GM11168 (cell line): ENCODE results near the gene INO80E.

ENCODE experiments used
- in situ Hi-C: fragments of 300-500 bp; cut with MboI; formaldehyde crosslinking; loops from one replicate; pipeline ENCODE4 v1.12.0; 2022; ENCODE audit warnings: low sequenced_read_pairs; ENCODE audit not compliant: unreplicated experiment

INO80E gene

GRCh38 chr16:29990883-29991570, 5.0 kb upstream of the INO80E start:
- in situ Hi-C loops = no loop called here

GRCh38 chr16:29991571-29991904, 4.5 kb upstream of the INO80E start:
- in situ Hi-C loops = no loop called here

GRCh38 chr16:29992344-29992967, 3.6 kb upstream of the INO80E start:
- in situ Hi-C loops = no loop called here

- in situ Hi-C loops = no loop called here
These were observed 2.7 kb upstream of the INO80E start for GRCh38 chr16:29993191-29993902.

GRCh38 chr16:29993903-29994599, 2.0 kb upstream of the INO80E start:
- in situ Hi-C loops = no loop called here

GRCh38 chr16:29994600-29995323, 1.3 kb upstream of the INO80E start:
- in situ Hi-C loops = no loop called here

GRCh38 chr16:29995324-29995910, 624 bp upstream of the INO80E start, which contains the start of gene HIRIP3:
Gene HIRIP3, minus strand, starts transcription at chr16:29995617. Its CDS starts 12 bp downstream, at chr16:29995605.
- in situ Hi-C loops = no loop called here

GRCh38 chr16:29996766-29997250, 767 bp downstream of the INO80E start:
- in situ Hi-C loops = no loop called here

GRCh38 chr16:29999605-30000004, 3.6 kb downstream of the INO80E start:
- in situ Hi-C loops = no loop called here

GRCh38 chr16:30000735-30001631, 4.9 kb downstream of the INO80E start:
- in situ Hi-C loops = no loop called here

GRCh38 chr16:30002614-30003346, 6.7 kb downstream of the INO80E start:
- in situ Hi-C loops = no loop called here

- in situ Hi-C loops = no loop called here
These were observed 7.8 kb downstream of the INO80E start for GRCh38 chr16:30003670-30004423.

- in situ Hi-C loops = no loop called here
These were observed 8.4 kb downstream of the INO80E start for GRCh38 chr16:30004424-30004776.

GRCh38 chr16:30004811-30005242, 8.8 kb downstream of the INO80E start:
- in situ Hi-C loops = no loop called here

- in situ Hi-C loops = no loop called here
These were observed 9.5 kb downstream of the INO80E start for GRCh38 chr16:30005341-30006094.

GRCh38 chr16:30006095-30006473, 10.0 kb downstream of the INO80E start:
- in situ Hi-C loops = no loop called here
